ENCODE measurements around the gene SF3B2.

The SF3B2 gene

DNA sequence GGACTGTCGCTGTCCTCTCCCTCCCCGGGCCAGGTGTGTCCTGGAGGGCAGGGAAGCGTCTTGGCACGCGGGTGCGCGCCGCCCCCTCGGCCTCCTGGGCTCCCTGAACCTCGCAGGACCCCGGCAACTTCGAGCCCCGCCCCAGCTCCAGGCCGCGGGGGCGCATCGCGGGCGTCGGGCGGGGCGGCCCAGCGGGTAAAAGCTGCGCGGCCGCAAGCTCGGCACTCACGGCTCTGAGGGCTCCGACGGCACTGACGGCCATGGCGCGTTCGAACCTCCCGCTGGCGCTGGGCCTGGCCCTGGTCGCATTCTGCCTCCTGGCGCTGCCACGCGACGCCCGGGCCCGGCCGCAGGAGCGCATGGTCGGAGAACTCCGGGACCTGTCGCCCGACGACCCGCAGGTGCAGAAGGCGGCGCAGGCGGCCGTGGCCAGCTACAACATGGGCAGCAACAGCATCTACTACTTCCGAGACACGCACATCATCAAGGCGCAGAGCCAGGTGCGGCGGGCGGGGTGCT, 40.3 kb upstream of the SF3B2 start, which contains the start of gene CST6:
CST6 (plus strand) TSS at position 224 of the 519 bp plus-strand sequence; CDS start at position 261, 37 bp downstream.
- no peak for TF ChIP-seq FOXP2 (optimal IDR thresholded peaks at IDR 0.05; ENCODE audit: borderline replicate concordance, extremely low read depth, extremely low read length, insufficient read depth)
- no peak for TF ChIP-seq POLR2AphosphoS5 (IDR thresholded peaks at IDR 0.05; ENCODE audit: low read depth, low read length)
- TF ChIP-seq, protein P1, sequence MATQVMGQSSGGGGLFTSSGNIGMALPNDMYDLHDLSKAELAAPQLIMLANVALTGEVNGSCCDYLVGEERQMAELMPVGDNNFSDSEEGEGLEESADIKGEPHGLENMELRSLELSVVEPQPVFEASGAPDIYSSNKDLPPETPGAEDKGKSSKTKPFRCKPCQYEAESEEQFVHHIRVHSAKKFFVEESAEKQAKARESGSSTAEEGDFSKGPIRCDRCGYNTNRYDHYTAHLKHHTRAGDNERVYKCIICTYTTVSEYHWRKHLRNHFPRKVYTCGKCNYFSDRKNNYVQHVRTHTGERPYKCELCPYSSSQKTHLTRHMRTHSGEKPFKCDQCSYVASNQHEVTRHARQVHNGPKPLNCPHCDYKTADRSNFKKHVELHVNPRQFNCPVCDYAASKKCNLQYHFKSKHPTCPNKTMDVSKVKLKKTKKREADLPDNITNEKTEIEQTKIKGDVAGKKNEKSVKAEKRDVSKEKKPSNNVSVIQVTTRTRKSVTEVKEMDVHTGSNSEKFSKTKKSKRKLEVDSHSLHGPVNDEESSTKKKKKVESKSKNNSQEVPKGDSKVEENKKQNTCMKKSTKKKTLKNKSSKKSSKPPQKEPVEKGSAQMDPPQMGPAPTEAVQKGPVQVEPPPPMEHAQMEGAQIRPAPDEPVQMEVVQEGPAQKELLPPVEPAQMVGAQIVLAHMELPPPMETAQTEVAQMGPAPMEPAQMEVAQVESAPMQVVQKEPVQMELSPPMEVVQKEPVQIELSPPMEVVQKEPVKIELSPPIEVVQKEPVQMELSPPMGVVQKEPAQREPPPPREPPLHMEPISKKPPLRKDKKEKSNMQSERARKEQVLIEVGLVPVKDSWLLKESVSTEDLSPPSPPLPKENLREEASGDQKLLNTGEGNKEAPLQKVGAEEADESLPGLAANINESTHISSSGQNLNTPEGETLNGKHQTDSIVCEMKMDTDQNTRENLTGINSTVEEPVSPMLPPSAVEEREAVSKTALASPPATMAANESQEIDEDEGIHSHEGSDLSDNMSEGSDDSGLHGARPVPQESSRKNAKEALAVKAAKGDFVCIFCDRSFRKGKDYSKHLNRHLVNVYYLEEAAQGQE (IDR thresholded peaks at IDR 0.05; ENCODE audit: insufficient read depth in 1 of 2, low read depth in 2 of 2, low read length in 2 of 2) = no peak
- TF ChIP-seq TAF1 (IDR thresholded peaks at IDR 0.05; ENCODE audit: borderline replicate concordance, insufficient read depth, low read length) = no peak
- TF ChIP-seq SIN3A (IDR thresholded peaks at IDR 0.05; ENCODE audit: borderline replicate concordance, insufficient read depth, low read length) = no peak

- TF ChIP-seq FOXP2 (optimal IDR thresholded peaks at IDR 0.05; ENCODE audit: borderline replicate concordance, extremely low read depth, extremely low read length, insufficient read depth) (no peak), POLR2AphosphoS5 (IDR thresholded peaks at IDR 0.05; ENCODE audit: low read depth, low read length) (no peak), TAF1 (IDR thresholded peaks at IDR 0.05; ENCODE audit: borderline replicate concordance, insufficient read depth, low read length) (no peak), SIN3A (IDR thresholded peaks at IDR 0.05; ENCODE audit: borderline replicate concordance, insufficient read depth, low read length) (no peak)
- TF ChIP-seq, protein P1 (IDR thresholded peaks at IDR 0.05; ENCODE audit: insufficient read depth in 1 of 2, low read depth in 2 of 2, low read length in 2 of 2) = no peak
Measured at GRCh38 chr11:66012371-66012945, 39.7 kb upstream of the SF3B2 start.

DNA sequence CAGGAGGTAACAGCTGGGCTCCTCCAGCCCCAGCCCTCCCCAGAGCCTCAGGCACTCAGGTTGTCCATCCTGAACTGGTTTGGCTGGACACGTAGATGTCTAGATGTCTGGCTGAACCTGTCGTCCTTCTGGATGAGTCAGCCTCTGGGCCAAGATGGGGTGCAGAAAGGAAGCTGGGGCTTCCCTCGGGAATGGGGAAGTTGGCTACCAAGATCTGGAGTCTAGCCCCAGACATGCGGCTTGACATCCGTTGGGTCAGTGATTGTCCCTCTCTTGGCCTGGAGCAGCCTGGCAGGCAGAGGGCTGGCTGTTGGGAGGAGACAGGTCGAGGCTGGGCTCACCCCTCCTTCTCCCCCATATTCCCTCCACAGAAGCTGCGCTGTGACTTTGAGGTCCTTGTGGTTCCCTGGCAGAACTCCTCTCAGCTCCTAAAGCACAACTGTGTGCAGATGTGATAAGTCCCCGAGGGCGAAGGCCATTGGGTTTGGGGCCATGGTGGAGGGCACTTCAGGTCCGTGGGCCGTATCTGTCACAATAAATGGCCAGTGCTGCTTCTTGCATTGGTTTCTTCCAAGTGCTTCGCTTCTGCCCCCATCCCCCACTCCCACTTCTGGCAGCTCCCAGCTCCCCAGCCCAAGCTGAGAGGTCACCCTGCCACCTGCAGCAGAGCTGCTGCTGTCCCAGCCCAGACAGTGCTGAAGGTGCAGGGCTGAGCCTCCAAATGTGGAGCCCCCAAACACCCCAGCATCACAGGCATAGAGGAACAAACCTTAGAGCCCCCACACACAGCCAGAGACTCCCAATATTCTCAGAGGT, 39.0 kb upstream of the SF3B2 start:
- TF ChIP-seq TAF1 (IDR thresholded peaks at IDR 0.05; ENCODE audit: borderline replicate concordance, insufficient read depth, low read length) (no peak), POLR2AphosphoS5 (IDR thresholded peaks at IDR 0.05; ENCODE audit: low read depth, low read length) (no peak), SIN3A (IDR thresholded peaks at IDR 0.05; ENCODE audit: borderline replicate concordance, insufficient read depth, low read length) (no peak), FOXP2 (optimal IDR thresholded peaks at IDR 0.05; ENCODE audit: borderline replicate concordance, extremely low read depth, extremely low read length, insufficient read depth) (no peak)
- TF ChIP-seq, protein P1 (IDR thresholded peaks at IDR 0.05; ENCODE audit: insufficient read depth in 1 of 2, low read depth in 2 of 2, low read length in 2 of 2) = no peak

DNA sequence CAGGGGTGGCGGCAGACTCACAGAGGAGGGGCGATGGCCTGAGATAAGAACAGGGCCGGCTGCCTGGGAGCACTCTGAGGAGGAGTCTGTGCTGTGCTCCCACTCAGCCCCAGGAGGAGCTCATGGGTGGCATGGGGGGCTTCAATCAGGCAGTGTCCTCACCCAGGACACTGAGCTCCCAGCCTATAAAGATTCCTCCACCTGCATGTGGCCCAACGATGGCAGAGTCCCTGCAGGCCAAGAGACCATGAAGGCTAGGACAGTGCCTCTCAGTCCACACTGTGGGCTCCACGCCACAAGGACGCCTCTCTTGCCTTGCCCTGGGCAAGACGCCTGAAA, 38.4 kb upstream of the SF3B2 start:
- TF ChIP-seq TAF1 (IDR thresholded peaks at IDR 0.05; ENCODE audit: borderline replicate concordance, insufficient read depth, low read length) = no peak
- no peak for TF ChIP-seq POLR2AphosphoS5 (IDR thresholded peaks at IDR 0.05; ENCODE audit: low read depth, low read length)
- no peak for TF ChIP-seq FOXP2 (optimal IDR thresholded peaks at IDR 0.05; ENCODE audit: borderline replicate concordance, extremely low read depth, extremely low read length, insufficient read depth)
- TF ChIP-seq, protein P1 (IDR thresholded peaks at IDR 0.05; ENCODE audit: insufficient read depth in 1 of 2, low read depth in 2 of 2, low read length in 2 of 2) = no peak
- no peak for TF ChIP-seq SIN3A (IDR thresholded peaks at IDR 0.05; ENCODE audit: borderline replicate concordance, insufficient read depth, low read length)

All from PFSK-1 (cell line).